ENCODE results near the gene KLLN. TPM values are rescaled to one million over a fixed set of nuclear protein-coding genes. Genes with fewer than 3 reads are reported as not detected.

Gene KLLN
- total and polyA plus RNA-seq, 2 of the 13 experiments (the other 11 are each of a cell fraction or from before 2014, with no cell fraction given): 0.08 to 0.44 TPM

DNA sequence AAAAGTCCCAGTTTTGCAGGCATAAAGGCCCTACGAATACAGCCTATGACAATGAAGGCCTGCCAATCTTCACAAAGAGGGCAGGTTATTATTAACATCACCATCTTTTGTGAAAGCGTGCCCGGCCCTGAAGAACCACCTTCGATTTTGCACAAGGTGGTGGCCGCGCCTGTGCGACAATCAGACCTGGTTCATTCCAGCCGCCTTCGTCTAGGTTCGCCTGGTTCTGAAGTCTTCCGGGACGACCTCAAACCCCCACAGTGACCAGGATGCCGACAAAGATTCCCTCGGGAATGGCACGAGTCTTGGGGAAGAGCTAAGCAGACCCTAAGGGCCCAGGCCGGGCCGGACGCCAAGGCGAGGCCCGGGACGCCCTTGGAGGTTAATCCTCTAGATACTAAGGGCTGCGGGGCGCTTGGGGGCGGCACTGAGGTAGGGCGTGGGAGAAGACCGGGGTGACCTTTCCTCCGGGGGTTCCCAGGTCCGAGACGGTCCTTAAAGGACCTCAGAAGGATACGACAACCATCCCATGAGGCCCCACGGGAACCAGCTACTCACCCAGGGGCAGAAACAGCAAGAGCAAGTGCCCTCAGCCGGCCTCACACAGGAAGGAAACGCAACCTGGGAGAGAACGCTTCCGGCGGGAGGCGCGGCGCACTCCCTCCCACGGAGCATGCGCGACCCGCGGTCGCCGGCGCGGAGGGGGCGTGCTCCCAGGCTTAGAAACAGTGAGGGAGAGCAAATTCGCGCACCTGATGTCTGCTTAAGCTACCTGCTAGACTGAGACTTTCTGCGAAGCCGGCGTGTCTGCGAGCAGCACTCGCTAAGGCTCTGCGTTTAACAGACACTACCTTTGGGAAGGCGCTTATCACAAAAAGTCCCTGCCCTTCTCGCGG is 45.5 kb downstream of the KLLN start, which contains the start of gene ATAD1 (continued):
- TF ChIP-seq, protein P1, sequence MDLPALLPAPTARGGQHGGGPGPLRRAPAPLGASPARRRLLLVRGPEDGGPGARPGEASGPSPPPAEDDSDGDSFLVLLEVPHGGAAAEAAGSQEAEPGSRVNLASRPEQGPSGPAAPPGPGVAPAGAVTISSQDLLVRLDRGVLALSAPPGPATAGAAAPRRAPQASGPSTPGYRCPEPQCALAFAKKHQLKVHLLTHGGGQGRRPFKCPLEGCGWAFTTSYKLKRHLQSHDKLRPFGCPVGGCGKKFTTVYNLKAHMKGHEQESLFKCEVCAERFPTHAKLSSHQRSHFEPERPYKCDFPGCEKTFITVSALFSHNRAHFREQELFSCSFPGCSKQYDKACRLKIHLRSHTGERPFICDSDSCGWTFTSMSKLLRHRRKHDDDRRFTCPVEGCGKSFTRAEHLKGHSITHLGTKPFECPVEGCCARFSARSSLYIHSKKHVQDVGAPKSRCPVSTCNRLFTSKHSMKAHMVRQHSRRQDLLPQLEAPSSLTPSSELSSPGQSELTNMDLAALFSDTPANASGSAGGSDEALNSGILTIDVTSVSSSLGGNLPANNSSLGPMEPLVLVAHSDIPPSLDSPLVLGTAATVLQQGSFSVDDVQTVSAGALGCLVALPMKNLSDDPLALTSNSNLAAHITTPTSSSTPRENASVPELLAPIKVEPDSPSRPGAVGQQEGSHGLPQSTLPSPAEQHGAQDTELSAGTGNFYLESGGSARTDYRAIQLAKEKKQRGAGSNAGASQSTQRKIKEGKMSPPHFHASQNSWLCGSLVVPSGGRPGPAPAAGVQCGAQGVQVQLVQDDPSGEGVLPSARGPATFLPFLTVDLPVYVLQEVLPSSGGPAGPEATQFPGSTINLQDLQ (CRISPR knock-in tag; IDR thresholded peaks at IDR 0.05): no peak
- TF ChIP-seq MXD4 (CRISPR knock-in tag; IDR thresholded peaks at IDR 0.05) (peak; percentile 79; the same call in 1 of the 2 replicates), SMAD3 (CRISPR knock-in tag; IDR thresholded peaks at IDR 0.05) (0 out of 2 replicates have a peak, but pooled peaks have one; percentile 36), SP1 (IDR thresholded peaks at IDR 0.05) (no peak), SP1 (CRISPR knock-in tag; IDR thresholded peaks at IDR 0.05) (peak; percentile 33), ZFAT (CRISPR knock-in tag; conservative IDR thresholded peaks at IDR 0.05) (no peak), HDAC2 (CRISPR knock-in tag; IDR thresholded peaks at IDR 0.05) (peak; percentile 19), HDAC6 (IDR thresholded peaks at IDR 0.05; ENCODE audit: low read depth, low read length) (no peak), ZNF713 (CRISPR knock-in tag; IDR thresholded peaks at IDR 0.05) (peak; percentile 63; the same call in 1 of the 2 replicates), ZNF615 (CRISPR knock-in tag; IDR thresholded peaks at IDR 0.05; ENCODE audit: borderline replicate concordance) (no peak), U2AF1 (optimal IDR thresholded peaks at IDR 0.05; ENCODE audit: low read depth, low read length) (peak; percentile 43), SIN3B (IDR thresholded peaks at IDR 0.05; ENCODE audit: low read length) (0 out of 2 replicates have a peak, but pooled peaks have one; percentile 34), REXO4 (CRISPR knock-in tag; IDR thresholded peaks at IDR 0.05; ENCODE audit: borderline replicate concordance) (no peak), TCF7 (IDR thresholded peaks at IDR 0.05; ENCODE audit: low read depth) (no peak), HNRNPLL (IDR thresholded peaks at IDR 0.05; ENCODE audit: low read depth, low read length, poor library complexity, severe bottlenecking) (peak; percentile 80), ZNF20 (CRISPR knock-in tag; IDR thresholded peaks at IDR 0.05) (peak; percentile 58; the same call in 1 of the 2 replicates), SAFB2 (CRISPR knock-in tag; IDR thresholded peaks at IDR 0.05; ENCODE audit: borderline replicate concordance, low read depth) (no peak), MTA3 (CRISPR knock-in tag; IDR thresholded peaks at IDR 0.05) (no peak)
- TF ChIP-seq, protein P2, sequence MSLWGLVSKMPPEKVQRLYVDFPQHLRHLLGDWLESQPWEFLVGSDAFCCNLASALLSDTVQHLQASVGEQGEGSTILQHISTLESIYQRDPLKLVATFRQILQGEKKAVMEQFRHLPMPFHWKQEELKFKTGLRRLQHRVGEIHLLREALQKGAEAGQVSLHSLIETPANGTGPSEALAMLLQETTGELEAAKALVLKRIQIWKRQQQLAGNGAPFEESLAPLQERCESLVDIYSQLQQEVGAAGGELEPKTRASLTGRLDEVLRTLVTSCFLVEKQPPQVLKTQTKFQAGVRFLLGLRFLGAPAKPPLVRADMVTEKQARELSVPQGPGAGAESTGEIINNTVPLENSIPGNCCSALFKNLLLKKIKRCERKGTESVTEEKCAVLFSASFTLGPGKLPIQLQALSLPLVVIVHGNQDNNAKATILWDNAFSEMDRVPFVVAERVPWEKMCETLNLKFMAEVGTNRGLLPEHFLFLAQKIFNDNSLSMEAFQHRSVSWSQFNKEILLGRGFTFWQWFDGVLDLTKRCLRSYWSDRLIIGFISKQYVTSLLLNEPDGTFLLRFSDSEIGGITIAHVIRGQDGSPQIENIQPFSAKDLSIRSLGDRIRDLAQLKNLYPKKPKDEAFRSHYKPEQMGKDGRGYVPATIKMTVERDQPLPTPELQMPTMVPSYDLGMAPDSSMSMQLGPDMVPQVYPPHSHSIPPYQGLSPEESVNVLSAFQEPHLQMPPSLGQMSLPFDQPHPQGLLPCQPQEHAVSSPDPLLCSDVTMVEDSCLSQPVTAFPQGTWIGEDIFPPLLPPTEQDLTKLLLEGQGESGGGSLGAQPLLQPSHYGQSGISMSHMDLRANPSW (CRISPR knock-in tag; IDR thresholded peaks at IDR 0.05; ENCODE audit: borderline replicate concordance): no peak
- TF ChIP-seq, protein P3, sequence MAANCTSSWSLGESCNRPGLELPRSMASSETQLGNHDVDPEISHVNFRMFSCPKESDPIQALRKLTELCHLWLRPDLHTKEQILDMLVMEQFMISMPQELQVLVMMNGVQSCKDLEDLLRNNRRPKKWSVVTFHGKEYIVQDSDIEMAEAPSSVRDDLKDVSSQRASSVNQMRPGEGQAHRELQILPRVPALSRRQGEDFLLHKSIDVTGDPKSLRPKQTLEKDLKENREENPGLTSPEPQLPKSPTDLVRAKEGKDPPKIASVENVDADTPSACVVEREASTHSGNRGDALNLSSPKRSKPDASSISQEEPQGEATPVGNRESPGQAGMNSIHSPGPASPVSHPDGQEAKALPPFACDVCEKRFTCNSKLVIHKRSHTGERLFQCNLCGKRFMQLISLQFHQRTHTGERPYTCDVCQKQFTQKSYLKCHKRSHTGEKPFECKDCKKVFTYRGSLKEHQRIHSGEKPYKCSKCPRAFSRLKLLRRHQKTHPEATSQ (CRISPR knock-in tag; IDR thresholded peaks at IDR 0.05; ENCODE audit: borderline replicate concordance): no peak; the same call in 1 of the 2 replicates
- TF ChIP-seq, protein P4, sequence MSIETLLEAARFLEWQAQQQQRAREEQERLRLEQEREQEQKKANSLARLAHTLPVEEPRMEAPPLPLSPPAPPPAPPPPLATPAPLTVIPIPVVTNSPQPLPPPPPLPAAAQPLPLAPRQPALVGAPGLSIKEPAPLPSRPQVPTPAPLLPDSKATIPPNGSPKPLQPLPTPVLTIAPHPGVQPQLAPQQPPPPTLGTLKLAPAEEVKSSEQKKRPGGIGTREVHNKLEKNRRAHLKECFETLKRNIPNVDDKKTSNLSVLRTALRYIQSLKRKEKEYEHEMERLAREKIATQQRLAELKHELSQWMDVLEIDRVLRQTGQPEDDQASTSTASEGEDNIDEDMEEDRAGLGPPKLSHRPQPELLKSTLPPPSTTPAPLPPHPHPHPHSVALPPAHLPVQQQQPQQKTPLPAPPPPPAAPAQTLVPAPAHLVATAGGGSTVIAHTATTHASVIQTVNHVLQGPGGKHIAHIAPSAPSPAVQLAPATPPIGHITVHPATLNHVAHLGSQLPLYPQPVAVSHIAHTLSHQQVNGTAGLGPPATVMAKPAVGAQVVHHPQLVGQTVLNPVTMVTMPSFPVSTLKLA (IDR thresholded peaks at IDR 0.05): 0 out of 2 replicates have a peak, but pooled peaks have one; percentile 11

Measured in HepG2 (cell line).